ENCODE measurements around the gene RAB11B.

- TF ChIP-seq PATZ1 (CRISPR knock-in tag; IDR thresholded peaks at IDR 0.05; ENCODE audit: borderline replicate concordance) (no peak), EHMT2 (IDR thresholded peaks at IDR 0.05) (no peak), USF2 (CRISPR knock-in tag; IDR thresholded peaks at IDR 0.05) (no peak), THRA (IDR thresholded peaks at IDR 0.05) (no peak), CHD1 (IDR thresholded peaks at IDR 0.05; ENCODE audit: low read length) (no peak), ZNF707 (CRISPR knock-in tag; conservative IDR thresholded peaks at IDR 0.05) (no peak), STAT5A (IDR thresholded peaks at IDR 0.05; ENCODE audit: borderline replicate concordance, low read length) (no peak)
- TF ChIP-seq, protein P1, sequence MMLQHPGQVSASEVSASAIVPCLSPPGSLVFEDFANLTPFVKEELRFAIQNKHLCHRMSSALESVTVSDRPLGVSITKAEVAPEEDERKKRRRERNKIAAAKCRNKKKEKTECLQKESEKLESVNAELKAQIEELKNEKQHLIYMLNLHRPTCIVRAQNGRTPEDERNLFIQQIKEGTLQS (IDR thresholded peaks at IDR 0.05), result no peak
- TF ChIP-seq, protein P1 (CRISPR knock-in tag; conservative IDR thresholded peaks at IDR 0.05), result no peak
- TF ChIP-seq, protein P2, sequence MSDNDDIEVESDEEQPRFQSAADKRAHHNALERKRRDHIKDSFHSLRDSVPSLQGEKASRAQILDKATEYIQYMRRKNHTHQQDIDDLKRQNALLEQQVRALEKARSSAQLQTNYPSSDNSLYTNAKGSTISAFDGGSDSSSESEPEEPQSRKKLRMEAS (CRISPR knock-in tag; IDR thresholded peaks at IDR 0.05), result no peak
Measured at GRCh38 chr19:8386990-8387389, 3.2 kb upstream of the RAB11B start.

Data from K562 (cell line).